DOHH2 (cell line): ENCODE results near the gene NPIPA1.
"Not testable (repeated sequence)": the region's sequence is repeated elsewhere in the genome, so short reads cannot be mapped to it uniquely, and the experiment has no call there.

Experiments used
- H3F3A ChIP-seq: fragments of 200-600 bp; sonication (generic), shearing (Covaris generic); 2 replicates; pipeline ENCODE4 v1.6.0; 2016; ENCODE audit warnings: antibody characterized with exemption, mild to moderate bottlenecking; ENCODE audit not compliant: control insufficient read depth, insufficient read depth
- H3K27ac ChIP-seq: fragments of 200-600 bp; sonication (generic); 2 replicates; pipeline ENCODE4 v1.5.1; 2014; ENCODE audit warnings: low read depth, mild to moderate bottlenecking, low read length, moderate library complexity
- H3K27me3 ChIP-seq: fragments of 200-600 bp; sonication (generic); 2 replicates; pipeline ENCODE4 v1.6.1; 2014; ENCODE audit warnings: mild to moderate bottlenecking, low read length, mixed read lengths; ENCODE audit not compliant: control insufficient read depth
- H3K36me3 ChIP-seq: fragments of 200-600 bp; sonication (generic); 2 replicates; pipeline ENCODE4 v1.6.1; 2014; ENCODE audit warnings: mild to moderate bottlenecking, low read length, moderate library complexity, mixed read lengths; ENCODE audit not compliant: control insufficient read depth
- H3K4me1 ChIP-seq: fragments of 200-600 bp; sonication (generic); 2 replicates; pipeline ENCODE4 v1.6.1; 2014; ENCODE audit warnings: mild to moderate bottlenecking, low read length, mixed read lengths; ENCODE audit not compliant: control insufficient read depth
- H3K4me2 ChIP-seq: fragments of 200-600 bp; sonication (generic); 2 replicates; pipeline ENCODE4 v1.6.0; 2014; ENCODE audit warnings: mild to moderate bottlenecking, low read length, moderate library complexity
- H3K4me3 ChIP-seq: fragments of 200-600 bp; sonication (generic); 2 replicates; pipeline ENCODE4 v1.5.1; 2014; ENCODE audit warnings: mild to moderate bottlenecking, low read length, mixed read lengths
- H3K79me2 ChIP-seq: fragments of 200-600 bp; sonication (generic); 2 replicates; pipeline ENCODE4 v1.6.1; 2014; ENCODE audit warnings: mild to moderate bottlenecking, low read length, mixed read lengths; ENCODE audit not compliant: control insufficient read depth
- H3K9me2 ChIP-seq: fragments of 200-600 bp; sonication (generic); replicated peaks from 2 replicates; pipeline ENCODE4 v1.6.1; 2014; ENCODE audit warnings: mild to moderate bottlenecking, low read length, mixed read lengths; ENCODE audit not compliant: control insufficient read depth
- H3K9me3 ChIP-seq: fragments of 200-600 bp; sonication (generic); 2 replicates; pipeline ENCODE4 v1.6.1; 2014; ENCODE audit warnings: antibody characterized with exemption, low read length, mixed read lengths; ENCODE audit not compliant: control insufficient read depth, insufficient read depth
- H4K20me1 ChIP-seq: fragments of 200-600 bp; sonication (generic); 2 replicates; pipeline ENCODE4 v1.6.0; 2014; ENCODE audit warnings: low read depth, mild to moderate bottlenecking, antibody characterized with exemption, low read length, moderate library complexity; ENCODE audit not compliant: control insufficient read depth, insufficient read depth
- CTCF ChIP-seq: fragments of 200-600 bp; sonication (generic); IDR thresholded peaks from one replicate; pipeline ENCODE4 v1.5.1; 2014; ENCODE audit warnings: antibody characterized with exemption, mild to moderate bottlenecking, low read depth, low read length; ENCODE audit not compliant: poor library complexity, severe bottlenecking
- EZH2phosphoT487 ChIP-seq: fragments of 200-600 bp; sonication (generic); IDR thresholded peaks from 2 replicates; pipeline ENCODE4 v1.6.1; 2017; ENCODE audit warnings: borderline replicate concordance, mild to moderate bottlenecking, antibody characterized with exemption, low read length, moderate library complexity, mixed read lengths

Gene NPIPA1

DNA sequence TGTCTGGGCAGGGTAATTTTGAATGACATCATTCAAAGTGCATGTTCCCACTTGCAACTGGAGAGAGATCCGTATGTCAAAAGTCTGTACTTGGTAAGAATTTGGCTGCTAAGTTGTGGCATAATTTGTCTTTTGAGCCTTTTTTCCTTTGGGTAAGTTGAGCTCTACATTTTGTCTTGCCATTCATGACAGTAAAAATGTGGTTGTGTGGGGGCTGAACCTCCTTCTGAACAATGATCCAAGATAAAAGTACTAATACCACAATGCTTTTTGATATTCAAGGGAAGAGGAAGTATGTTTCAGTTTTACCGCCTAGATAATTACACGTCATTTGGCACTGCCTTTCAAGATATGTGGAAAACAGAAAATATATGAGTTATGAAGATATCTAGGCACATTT, 5.4 kb downstream of the NPIPA1 start:
- H3F3A ChIP-seq, H3K36me3 ChIP-seq, H3K4me1 ChIP-seq, H3K9me2 ChIP-seq, H3K27me3 ChIP-seq, H4K20me1 ChIP-seq, H3K79me2 ChIP-seq, H3K4me3 ChIP-seq, H3K27ac ChIP-seq, H3K4me2 ChIP-seq, H3K9me3 ChIP-seq: not testable (repeated sequence)

GRCh38 chr16:14955546-14956231, 18.4 kb downstream of the NPIPA1 start:
- Histone ChIP-seq H3K27ac (no peak overlapping the region), H3K9me2 (no peaks in the 10 kb centered on the region), H3K27me3 (peaks cover 11% of the 10 kb centered on the region), H3K4me1 (no peaks in the 10 kb centered on the region), H3K36me3 (no peaks in the 10 kb centered on the region), H4K20me1 (no peaks in the 10 kb centered on the region), H3K4me3 (no peak overlapping the region), H3K4me2 (no peak overlapping the region), H3F3A (no peaks in the 10 kb centered on the region), H3K9me3 (no peaks in the 10 kb centered on the region), H3K79me2 (no peaks in the 10 kb centered on the region)
- TF ChIP-seq EZH2phosphoT487 (no peak), CTCF (no peak)

- H3K4me3 ChIP-seq, result no peak overlapping the region
- TF ChIP-seq CTCF (no peak), EZH2phosphoT487 (no peak)
- H3K27ac ChIP-seq, result no peak overlapping the region
These were observed 20.5 kb downstream of the NPIPA1 start for GRCh38 chr16:14957576-14958322.

DNA sequence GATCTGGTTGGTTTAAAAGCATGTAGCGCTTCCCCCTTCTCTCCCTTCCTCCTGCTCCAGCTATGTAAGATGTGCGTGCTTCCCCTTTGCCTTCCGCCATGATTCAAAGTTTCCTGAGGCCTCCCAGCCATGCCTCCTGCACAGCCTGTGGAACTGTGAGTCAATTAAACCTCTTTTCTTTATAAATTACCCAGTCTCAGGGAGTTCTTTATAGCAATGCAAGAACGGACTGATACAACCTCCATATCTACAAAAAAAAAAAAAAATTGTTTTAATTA, 21.0 kb downstream of the NPIPA1 start:
- no peak overlapping the region for H3K4me2 ChIP-seq
- no peaks in the 10 kb centered on the region for H3K79me2 ChIP-seq
- no peaks in the 10 kb centered on the region for H3K4me1 ChIP-seq
- H3K9me3 ChIP-seq, result no peaks in the 10 kb centered on the region
- H3K36me3 ChIP-seq, result no peaks in the 10 kb centered on the region
- H3K27me3 ChIP-seq, result peaks cover 17% of the 10 kb centered on the region
- no peaks in the 10 kb centered on the region for H4K20me1 ChIP-seq
- H3K9me2 ChIP-seq, result no peaks in the 10 kb centered on the region
- no peak overlapping the region for H3K27ac ChIP-seq
- TF ChIP-seq EZH2phosphoT487 (no peak), CTCF (no peak)
- H3K4me3 ChIP-seq, result no peak overlapping the region
- no peaks in the 10 kb centered on the region for H3F3A ChIP-seq

More at GRCh38 chr16:14957576-14958322, 20.5 kb downstream of the NPIPA1 start:
- Histone ChIP-seq H4K20me1 (no peaks in the 10 kb centered on the region), H3K9me2 (no peaks in the 10 kb centered on the region), H3K79me2 (no peaks in the 10 kb centered on the region), H3K4me2 (no peak overlapping the region), H3K36me3 (no peaks in the 10 kb centered on the region), H3K9me3 (no peaks in the 10 kb centered on the region), H3K27me3 (peaks cover 17% of the 10 kb centered on the region), H3K4me1 (no peaks in the 10 kb centered on the region), H3F3A (no peaks in the 10 kb centered on the region)
